K562 (cell line): ENCODE data around the gene SPTBN4. TPM values are rescaled to one million over a fixed set of nuclear protein-coding genes. Genes with fewer than 3 reads are reported as not detected.

ENCODE experiments used
- ARID1B ChIP-seq: fragments of 450-650 bp; IDR thresholded peaks from 2 replicates; pipeline ENCODE4 v1.6.1; 2016; ENCODE audit warnings: antibody characterized with exemption, mild to moderate bottlenecking, inconsistent platforms
- ARID2 ChIP-seq: fragments of 450-650 bp; IDR thresholded peaks from 2 replicates; pipeline ENCODE4 v1.6.1; 2017; ENCODE audit warnings: antibody characterized with exemption, mild to moderate bottlenecking
- BDP1 ChIP-seq: IDR thresholded peaks from 3 replicates; pipeline ENCODE4 v1.6.1; 2011; ENCODE audit not compliant: insufficient read length, insufficient read depth
- CREB1 ChIP-seq, 2 experiments: sonication (generic) in 1 of 2; formaldehyde crosslinking in 1 of 2; IDR thresholded peaks; 2 replicates each; pipeline versions ENCODE4 v1.6.1 to v1.8.0; 2012 to 2022; ENCODE audit warnings: inconsistent platforms in 1 of 2, mild to moderate bottlenecking in 1 of 2, missing genetic modification reagents in 1 of 2, moderate library complexity in 1 of 2
- CTCFL ChIP-seq: IDR thresholded peaks from 2 replicates; pipeline ENCODE4 v1.6.1; 2011; ENCODE audit warnings: borderline replicate concordance, low read depth, mild to moderate bottlenecking, moderate library complexity, low read length; ENCODE audit not compliant: insufficient read depth, poor library complexity, severe bottlenecking
- HSF4 ChIP-seq: fragments of 250-450 bp; sonication (Bioruptor Pico); IDR thresholded peaks from 2 replicates; pipeline ENCODE4 v2.1.2; 2022; ENCODE audit warnings: mild to moderate bottlenecking, moderate library complexity, borderline replicate concordance
- MTF1 ChIP-seq: fragments of 250-450 bp; sonication (Bioruptor Pico); IDR thresholded peaks from 2 replicates; pipeline ENCODE4 v1.9.0; 2021; ENCODE audit warnings: moderate library complexity, mild to moderate bottlenecking, inconsistent platforms, borderline replicate concordance
- MXI1 ChIP-seq: IDR thresholded peaks from 2 replicates; pipeline ENCODE4 v1.6.1; 2011; ENCODE audit warnings: low read depth, mild to moderate bottlenecking, improper control_type of control experiment, low read length
- RBM22 ChIP-seq: fragments of 200-400 bp; formaldehyde crosslinking; IDR thresholded peaks from 2 replicates; pipeline ENCODE4 v1.6.1; 2018; ENCODE audit warnings: low read length, low read depth; ENCODE audit not compliant: poor library complexity, severe bottlenecking
- RCOR1 ChIP-seq, 2 experiments: IDR thresholded peaks; 2 replicates each; pipeline ENCODE4 v1.6.1; 2012; ENCODE audit warnings: low read depth in 2 of 2, low read length in 2 of 2, borderline replicate concordance in 1 of 2, improper control_type of control experiment in 1 of 2
- RNF219 ChIP-seq: fragments of 250-450 bp; sonication (Bioruptor Pico); IDR thresholded peaks from 2 replicates; pipeline ENCODE4 v1.5.0; 2022; ENCODE audit warnings: mild to moderate bottlenecking
- SAFB ChIP-seq: fragments of 200-400 bp; formaldehyde crosslinking; IDR thresholded peaks from 2 replicates; pipeline ENCODE4 v1.6.1; 2017; ENCODE audit warnings: low read depth, low read length, borderline replicate concordance
- ZBTB33 ChIP-seq: sonication (generic); formaldehyde crosslinking; IDR thresholded peaks from 2 replicates; pipeline ENCODE4 v1.8.1; 2023; ENCODE audit warnings: mild to moderate bottlenecking, missing genetic modification reagents
- ZNF174 ChIP-seq: fragments of 250-450 bp; sonication (Bioruptor Pico); IDR thresholded peaks from 2 replicates; pipeline ENCODE4 v1.4.0; 2020; ENCODE audit warnings: mild to moderate bottlenecking
- ZNF507 ChIP-seq: conservative IDR thresholded peaks from 2 replicates; pipeline ENCODE4 v1.6.1; 2017; ENCODE audit warnings: missing genetic modification characterization, missing compliant biosample characterization
- ZNF512 ChIP-seq: IDR thresholded peaks from 2 replicates; pipeline ENCODE4 v1.6.1; 2016; ENCODE audit warnings: missing genetic modification characterization, missing compliant biosample characterization
- ZNF583 ChIP-seq: fragments of 250-450 bp; sonication (Bioruptor Pico); IDR thresholded peaks from 2 replicates; pipeline ENCODE4 v1.4.0; 2020
- ZNF644 ChIP-seq: fragments of 200-800 bp; sonication (Bioruptor generic); IDR thresholded peaks from 2 replicates; pipeline ENCODE4 v1.6.1; 2016; ENCODE audit warnings: low read depth, missing genetic modification characterization, missing compliant biosample characterization
- ZNF79 ChIP-seq: fragments of 250-450 bp; sonication (Bioruptor Pico); IDR thresholded peaks from 2 replicates; pipeline ENCODE4 v1.4.0; 2020; ENCODE audit warnings: low read depth, mild to moderate bottlenecking, moderate library complexity
- polyA plus RNA-seq, 8 experiments: library from polyadenylated mRNA; depleted of rRNA in 4 of 8; stranded (reverse) in 5 of 8; unstranded in 3 of 8; fragments of >200 nt; fragmentation: Nextera tagmentation in 2 of 8; fragmentation: Illumina TruSeq in 1 of 8; extraction: Ambion mirVana in 2 of 8; extraction: Trizol in 1 of 8; gene quantifications; 2 replicates each; pipeline versions ENCODE4 v1.2.1 to v1.2.3, GENCODE V29; 2011 to 2014; ENCODE audit warnings: inconsistent platforms in 1 of 8, missing spikeins in 1 of 8
- total RNA-seq, 7 experiments: library from RNA; depleted of rRNA in 6 of 7; stranded (reverse); fragments of >200 nt in 6 of 7; fragmentation: Illumina TruSeq in 2 of 7; extraction: Trizol in 2 of 7; gene quantifications; 2 replicates each; pipeline versions ENCODE4 v1.2.1 to v1.2.3, GENCODE V29; 2011 to 2021; ENCODE audit warnings: low replicate concordance in 1 of 7

SPTBN4 gene
- total and polyA plus RNA-seq, 9 of the 15 experiments (the other 6 are each of a cell fraction or from before 2014, with no cell fraction given): 0.01 to 1.5 (median 0.86) TPM

GRCh38 chr19:40529093-40529954 lies 62.5 kb downstream of the SPTBN4 start (continued):
- no peak for TF ChIP-seq ZNF507 (tag)
- peak; percentile 90 for TF ChIP-seq CTCFL
- TF ChIP-seq RBM22: peak; percentile 84
- TF ChIP-seq MTF1 (CRISPR knock-in tag): no peak
- peak; percentile 82 for TF ChIP-seq MXI1
- TF ChIP-seq ZNF583: no peak
- no peak for TF ChIP-seq ZNF79 (CRISPR knock-in tag)
- no peak for TF ChIP-seq RNF219 (CRISPR knock-in tag)
- no peak for TF ChIP-seq ZNF512
- no peak for TF ChIP-seq SAFB
- 0 out of 2 replicates have a peak, but pooled peaks have one; percentile 44 for TF ChIP-seq ARID1B
- no peak for TF ChIP-seq HSF4 (CRISPR knock-in tag)
- no peak for TF ChIP-seq CREB1 (IDR thresholded peaks at IDR 0.05)
- TF ChIP-seq CREB1 (CRISPR knock-in tag; IDR thresholded peaks at IDR 0.05): 0 out of 2 replicates have a peak, but pooled peaks have one; percentile 47
- TF ChIP-seq RCOR1 (IDR thresholded peaks at IDR 0.05; ENCODE audit: borderline replicate concordance in 1 of 2, low read depth in 2 of 2, low read length in 2 of 2): peak in 1 of 2 experiments; percentile 81; a peak in 1 of 4 replicates
- TF ChIP-seq ZNF644 (tag): no peak; the same call in 1 of the 2 replicates
- no peak for TF ChIP-seq ZNF174 (CRISPR knock-in tag)
- TF ChIP-seq ZBTB33: 0 out of 2 replicates have a peak, but pooled peaks have one; percentile 28
- TF ChIP-seq BDP1: no peak
- TF ChIP-seq ARID2: no peak
